MM.1S (cell line): Measurements from ENCODE around the gene TMEM238.

ENCODE experiments used
- EZH2 ChIP-seq: fragments of 300-600 bp; sonication (generic); optimal IDR thresholded peaks from 2 replicates; pipeline ENCODE3; 2017; ENCODE audit warnings: low read depth, mild to moderate bottlenecking, antibody characterized with exemption, low read length, mixed read lengths
- TF ChIP-seq, protein P1 (sequence below): fragments of 300-600 bp; sonication (generic); IDR thresholded peaks from 2 replicates; pipeline ENCODE4 v1.5.1; 2016; ENCODE audit warnings: antibody characterized with exemption, low read length, mixed read lengths

DNA sequence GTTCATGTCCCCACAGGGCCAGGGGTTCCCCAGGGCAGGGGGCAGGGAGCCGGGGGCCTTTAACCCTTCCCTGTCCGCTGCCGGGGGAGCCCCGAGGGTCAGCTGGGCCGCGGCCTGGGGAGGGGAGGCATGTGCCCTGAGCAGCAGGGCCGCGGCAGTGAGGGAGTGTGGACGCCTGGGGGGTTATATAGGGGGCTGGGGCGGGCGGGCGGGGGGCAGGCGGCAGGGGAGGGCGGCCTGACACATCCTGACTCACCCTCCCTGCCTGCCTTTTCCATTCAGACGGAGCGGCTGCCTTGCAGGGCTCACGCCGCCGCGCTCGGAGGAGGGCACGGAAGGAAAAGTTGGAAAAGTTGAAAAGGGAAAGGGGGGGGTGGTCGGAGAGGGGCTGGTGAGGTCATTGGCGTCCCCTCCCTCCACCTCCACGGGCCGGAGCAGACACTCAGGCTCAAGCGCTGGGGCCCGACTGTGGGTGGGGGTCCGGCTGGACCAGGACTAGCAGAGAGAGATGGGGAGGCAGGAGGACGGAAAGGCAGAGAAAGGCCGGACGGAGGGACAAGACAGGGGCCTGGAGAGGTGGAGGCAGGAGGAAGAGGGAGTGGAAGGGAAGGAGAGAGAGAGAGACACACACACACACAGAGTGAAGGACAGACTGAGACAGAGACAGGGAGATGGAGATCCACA is 13.6 kb downstream of the TMEM238 start, which contains the start of gene IL11:
- TF ChIP-seq EZH2 = no peak
- TF ChIP-seq, protein P1, sequence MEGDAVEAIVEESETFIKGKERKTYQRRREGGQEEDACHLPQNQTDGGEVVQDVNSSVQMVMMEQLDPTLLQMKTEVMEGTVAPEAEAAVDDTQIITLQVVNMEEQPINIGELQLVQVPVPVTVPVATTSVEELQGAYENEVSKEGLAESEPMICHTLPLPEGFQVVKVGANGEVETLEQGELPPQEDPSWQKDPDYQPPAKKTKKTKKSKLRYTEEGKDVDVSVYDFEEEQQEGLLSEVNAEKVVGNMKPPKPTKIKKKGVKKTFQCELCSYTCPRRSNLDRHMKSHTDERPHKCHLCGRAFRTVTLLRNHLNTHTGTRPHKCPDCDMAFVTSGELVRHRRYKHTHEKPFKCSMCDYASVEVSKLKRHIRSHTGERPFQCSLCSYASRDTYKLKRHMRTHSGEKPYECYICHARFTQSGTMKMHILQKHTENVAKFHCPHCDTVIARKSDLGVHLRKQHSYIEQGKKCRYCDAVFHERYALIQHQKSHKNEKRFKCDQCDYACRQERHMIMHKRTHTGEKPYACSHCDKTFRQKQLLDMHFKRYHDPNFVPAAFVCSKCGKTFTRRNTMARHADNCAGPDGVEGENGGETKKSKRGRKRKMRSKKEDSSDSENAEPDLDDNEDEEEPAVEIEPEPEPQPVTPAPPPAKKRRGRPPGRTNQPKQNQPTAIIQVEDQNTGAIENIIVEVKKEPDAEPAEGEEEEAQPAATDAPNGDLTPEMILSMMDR = no peak
